Esophagus squamous epithelium (tissue), 5 donors: ENCODE results near the gene AGL. TPM values are rescaled to one million over a fixed set of nuclear protein-coding genes. Genes with fewer than 3 reads are reported as not detected.
A peak's percentile ranks its signal among the peaks of the same experiment; 100 is the strongest.

Experiments used
- DNase-seq: peaks from one replicate; lab custom pipeline; 2025; lab: John Stamatoyannopoulos, UW
- H3K27ac ChIP-seq, 4 donors: fragments of 200-600 bp; sonication (generic); one replicate each; pipeline ENCODE4 v1.5.1; 2016 to 2019; ENCODE audit warnings: mild to moderate bottlenecking in 1 of 4
- H3K27me3 ChIP-seq, 4 donors: fragments of 200-600 bp; sonication (generic); 1 replicate in 3 of 4; 2 replicates in 1 of 4; pipeline versions ENCODE4 v1.5.1 to v1.6.0; 2017 to 2021; ENCODE audit warnings: antibody characterized with exemption in 1 of 4
- H3K36me3 ChIP-seq, 3 donors: fragments of 200-600 bp; sonication (generic); one replicate each; pipeline ENCODE4 v1.5.1; 2016 to 2019
- H3K4me1 ChIP-seq, 3 donors: fragments of 200-600 bp; sonication (generic); one replicate each; pipeline ENCODE4 v1.5.1; 2017 to 2019
- H3K4me3 ChIP-seq, 4 donors: fragments of 200-600 bp; sonication (generic); 1 replicate in 3 of 4; 2 replicates in 1 of 4; pipeline ENCODE4 v1.5.1; 2016 to 2019; ENCODE audit warnings: mild to moderate bottlenecking in 2 of 4, moderate library complexity in 1 of 4
- H3K9me3 ChIP-seq, 3 donors: fragments of 200-600 bp; sonication (generic); one replicate each; pipeline ENCODE4 v1.5.1; 2016 to 2019
- POLR2A ChIP-seq, 4 donors: fragments of 450-650 bp; IDR thresholded peaks; one replicate each; pipeline ENCODE4 v1.6.1; 2017; ENCODE audit warnings: antibody characterized with exemption in 4 of 4, mild to moderate bottlenecking in 4 of 4, moderate library complexity in 3 of 4
- WGBS, 2 donors: methylation state at CpG; one replicate each; pipeline ENCODE4 v1.1.5; 2018; 5-methylcytosine and 5-hydroxymethylcytosine counted together
- intact Hi-C: fragments of 100-400 bp; cut with DNase I; formaldehyde crosslinking; loops from one replicate; pipeline ENCODE4 v1.15.0; 2022
- total RNA-seq, 4 donors: library from RNA; depleted of rRNA; stranded (reverse); fragments of >200 nt; gene quantifications; one replicate each; pipeline ENCODE4 v1.1.0, GENCODE V29; 2016
- TF ChIP-seq, protein P1 (sequence below), 6 experiments: fragments of 450-650 bp in 4 of 6; fragments of 200-600 bp in 2 of 6; sonication (generic) in 2 of 6; IDR thresholded peaks; one replicate each; pipeline ENCODE4 v1.5.1; 2016 to 2019; ENCODE audit warnings: antibody characterized with exemption in 6 of 6, mild to moderate bottlenecking in 4 of 6, moderate library complexity in 4 of 6
- donor health status: DM: yes; HTN: yes; CAD: no.

The AGL gene
- total RNA-seq, 4 donors from 2014 or later, result 12.3 to 43.5 (median 20.6) TPM

DNA sequence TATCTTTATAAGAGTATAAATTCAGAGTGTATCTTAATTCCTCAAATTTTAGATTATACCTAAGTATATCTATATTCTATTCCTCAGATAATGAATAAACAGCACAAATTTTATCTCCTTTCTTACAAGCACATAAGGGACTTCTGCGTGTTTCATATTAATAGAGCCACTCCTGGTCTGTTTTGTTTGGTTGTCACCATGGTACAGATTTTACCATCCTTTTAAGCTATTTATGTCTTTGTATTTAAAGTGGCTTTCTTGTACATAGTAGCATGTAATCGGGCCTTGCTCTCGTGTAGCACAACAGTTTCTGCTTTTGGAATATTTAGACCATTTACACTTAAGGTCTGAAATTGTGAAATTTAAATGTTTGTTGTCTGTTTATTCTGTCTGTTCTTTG, 67.1 kb downstream of the AGL start:
- TF ChIP-seq, protein P1, sequence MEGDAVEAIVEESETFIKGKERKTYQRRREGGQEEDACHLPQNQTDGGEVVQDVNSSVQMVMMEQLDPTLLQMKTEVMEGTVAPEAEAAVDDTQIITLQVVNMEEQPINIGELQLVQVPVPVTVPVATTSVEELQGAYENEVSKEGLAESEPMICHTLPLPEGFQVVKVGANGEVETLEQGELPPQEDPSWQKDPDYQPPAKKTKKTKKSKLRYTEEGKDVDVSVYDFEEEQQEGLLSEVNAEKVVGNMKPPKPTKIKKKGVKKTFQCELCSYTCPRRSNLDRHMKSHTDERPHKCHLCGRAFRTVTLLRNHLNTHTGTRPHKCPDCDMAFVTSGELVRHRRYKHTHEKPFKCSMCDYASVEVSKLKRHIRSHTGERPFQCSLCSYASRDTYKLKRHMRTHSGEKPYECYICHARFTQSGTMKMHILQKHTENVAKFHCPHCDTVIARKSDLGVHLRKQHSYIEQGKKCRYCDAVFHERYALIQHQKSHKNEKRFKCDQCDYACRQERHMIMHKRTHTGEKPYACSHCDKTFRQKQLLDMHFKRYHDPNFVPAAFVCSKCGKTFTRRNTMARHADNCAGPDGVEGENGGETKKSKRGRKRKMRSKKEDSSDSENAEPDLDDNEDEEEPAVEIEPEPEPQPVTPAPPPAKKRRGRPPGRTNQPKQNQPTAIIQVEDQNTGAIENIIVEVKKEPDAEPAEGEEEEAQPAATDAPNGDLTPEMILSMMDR (IDR thresholded peaks at IDR 0.05), result no peak
- TF ChIP-seq POLR2A (IDR thresholded peaks at IDR 0.05), result no peak
- 83 to 96% methylated on average over 3 of the region's 3 CpGs for WGBS, 2 donors
- Histone ChIP-seq H3K27me3 (no peaks in the 10 kb centered on the region), H3K9me3 (no peaks in the 10 kb centered on the region), H3K27ac (no peak overlapping the region), H3K4me3 (no peak overlapping the region), H3K4me1 (no peaks in the 10 kb centered on the region), H3K36me3 (peaks cover 0 to 95% (median 0%) of the 10 kb centered on the region in 3 donors)
- DNase-seq, result no peak
- intact Hi-C loops, result no loop called here

DNA sequence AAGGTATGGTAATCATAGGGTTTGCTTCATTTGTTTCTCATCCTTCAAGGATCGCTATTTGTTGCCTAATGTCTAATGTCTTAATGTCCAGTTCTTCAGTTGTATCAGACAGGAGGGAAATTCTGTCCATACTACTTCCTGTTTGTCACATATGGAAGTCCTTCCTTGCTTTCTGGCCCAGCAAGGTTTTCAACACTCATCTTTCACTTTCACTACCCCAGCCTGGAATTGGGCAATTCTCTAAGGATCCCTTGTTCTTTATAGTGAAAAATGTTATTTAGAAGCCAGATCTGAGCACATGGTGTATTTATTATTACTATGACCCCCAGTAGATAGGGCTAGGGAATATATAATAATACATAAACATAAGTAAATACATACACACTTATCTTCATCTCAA, 69.1 kb downstream of the AGL start:
- Histone ChIP-seq H3K4me3 (no peak overlapping the region), H3K27ac (peak overlapping the region in 1 of 4 donors; percentile 5), H3K4me1 (no peaks in the 10 kb centered on the region), H3K36me3 (peaks cover 0 to 93% (median 0%) of the 10 kb centered on the region in 3 donors), H3K9me3 (no peaks in the 10 kb centered on the region), H3K27me3 (no peaks in the 10 kb centered on the region)
- WGBS, 2 donors, result 86 to 95% methylated on average over 1 of the region's 1 CpG
- DNase-seq, result no peak
- TF ChIP-seq, protein P1 (IDR thresholded peaks at IDR 0.05), result no peak
- TF ChIP-seq POLR2A (IDR thresholded peaks at IDR 0.05), result no peak
- intact Hi-C loops, result no loop called here

DNA sequence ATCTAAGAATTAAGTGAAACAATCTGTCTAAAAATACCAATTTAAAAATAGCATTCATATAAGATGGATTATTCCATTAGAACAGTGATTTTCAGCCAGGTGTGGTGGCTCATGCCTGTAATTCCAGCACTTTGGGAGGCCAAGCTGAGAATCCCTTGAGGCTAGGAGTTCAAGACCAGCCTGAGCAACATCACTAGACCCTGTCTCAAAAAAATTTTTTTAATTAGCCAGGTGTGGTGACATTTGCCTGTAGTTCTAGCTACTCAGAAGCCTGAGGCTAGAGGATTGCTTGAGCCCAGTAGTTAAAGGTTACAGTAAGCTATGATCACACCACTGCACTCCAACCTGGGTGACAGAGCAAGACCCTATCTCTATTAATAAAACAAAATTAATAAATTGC, 84.6 kb downstream of the AGL start:
- intact Hi-C loops, result no loop called here
- H3K27ac ChIP-seq, result no peak overlapping the region
- H3K36me3 ChIP-seq, result no peaks in the 10 kb centered on the region
- DNase-seq, result no peak
- H3K4me3 ChIP-seq, result no peak overlapping the region
- no peak for TF ChIP-seq POLR2A (IDR thresholded peaks at IDR 0.05)
- TF ChIP-seq, protein P1 (IDR thresholded peaks at IDR 0.05), result no peak
- no peaks in the 10 kb centered on the region for H3K9me3 ChIP-seq
- H3K4me1 ChIP-seq, result no peaks in the 10 kb centered on the region
- H3K27me3 ChIP-seq, result no peaks in the 10 kb centered on the region

DNA sequence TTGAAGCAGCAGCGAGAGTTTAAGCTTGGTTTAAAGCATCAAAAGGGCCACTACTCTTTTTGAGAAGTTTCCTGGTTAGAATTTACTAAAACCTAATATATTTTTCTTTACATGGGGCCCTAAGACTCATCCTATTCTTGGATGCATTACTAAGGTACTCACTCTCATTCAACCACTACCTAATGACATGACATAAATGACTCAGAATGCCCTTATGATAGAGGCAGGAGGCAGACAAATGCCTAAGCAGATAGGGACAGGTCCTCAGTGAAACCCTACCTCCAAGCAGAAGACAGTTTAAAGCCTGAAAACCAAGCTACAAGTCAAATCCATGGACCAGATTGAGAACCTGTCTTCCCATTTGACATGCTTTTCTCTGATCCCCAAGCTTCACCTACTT, 85.4 kb downstream of the AGL start:
- Histone ChIP-seq H3K9me3 (no peaks in the 10 kb centered on the region), H3K27me3 (no peaks in the 10 kb centered on the region), H3K36me3 (no peaks in the 10 kb centered on the region), H3K27ac (no peak overlapping the region), H3K4me1 (no peaks in the 10 kb centered on the region), H3K4me3 (no peak overlapping the region)
- intact Hi-C loops, result no loop called here
- DNase-seq, result no peak
- 73 to 86% methylated on average over 1 of the region's 1 CpG for WGBS, 2 donors
- TF ChIP-seq POLR2A (IDR thresholded peaks at IDR 0.05), result no peak
- TF ChIP-seq, protein P1 (IDR thresholded peaks at IDR 0.05), result no peak

DNA sequence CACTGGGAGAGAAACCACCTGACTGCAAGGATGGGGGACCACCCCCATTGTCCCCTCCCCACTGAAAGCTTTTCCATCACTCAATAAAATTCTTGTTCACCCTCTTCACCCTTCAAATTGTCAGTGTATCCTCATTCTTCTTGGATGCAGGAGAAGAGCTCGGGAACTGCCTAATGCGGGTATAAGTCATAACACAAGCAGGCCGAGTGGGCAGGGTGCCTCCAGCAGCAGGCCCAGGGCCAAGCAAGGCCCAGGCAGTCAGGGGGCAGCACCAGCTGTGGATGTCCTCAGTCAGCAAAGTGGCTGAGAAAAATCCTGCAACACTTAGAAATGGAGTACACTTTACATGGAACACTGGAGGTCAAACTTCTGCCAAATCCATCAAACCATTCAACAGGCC, 85.9 kb downstream of the AGL start:
- no peak for DNase-seq
- TF ChIP-seq, protein P1 (IDR thresholded peaks at IDR 0.05), result no peak
- TF ChIP-seq POLR2A (IDR thresholded peaks at IDR 0.05), result no peak
- 93 to 100% methylated on average over 1 to 3 of the region's 3 CpGs for WGBS, 2 donors

More for the DNA sequence above, 85.9 kb downstream of the AGL start:
- Histone ChIP-seq H3K9me3 (no peaks in the 10 kb centered on the region), H3K27ac (no peak overlapping the region), H3K4me3 (no peak overlapping the region), H3K4me1 (no peaks in the 10 kb centered on the region), H3K36me3 (no peaks in the 10 kb centered on the region), H3K27me3 (no peaks in the 10 kb centered on the region)
- intact Hi-C loops, result no loop called here
